ENCODE measurements around the gene P3H3.
"Not testable (repeated sequence)": the region's sequence is repeated elsewhere in the genome, so short reads cannot be mapped to it uniquely, and the experiment has no call there.

- TF ChIP-seq CTCF (IDR thresholded peaks at IDR 0.05); RNF2 (IDR thresholded peaks at IDR 0.05; ENCODE audit: borderline replicate concordance, low read depth): not testable (repeated sequence)
Measured at GRCh38 chr12:6874015-6874368, 45.8 kb downstream of the P3H3 start.

Measured in A549 (cell line).